CD8-positive, alpha-beta memory T cell (primary cell): ENCODE measurements around the gene SIX6. TPM values are rescaled to one million over a fixed set of nuclear protein-coding genes. Genes with fewer than 3 reads are reported as not detected.

Experiments
- CTCF ChIA-PET: fragments of 350-600 bp; sonication (Branson Sonifier 250); formaldehyde crosslinking; loops from one replicate; lab custom pipeline; 2021; ENCODE audit warnings: antibody characterized with exemption; lab: Charles Lee
- POLR2A ChIA-PET: fragments of 350-600 bp; sonication (Branson Sonifier 250); formaldehyde crosslinking; loops from one replicate; lab custom pipeline; 2021; ENCODE audit warnings: antibody characterized with exemption; lab: Charles Lee
- DNase-seq, 5 donors: peaks; one replicate each; pipeline versions ENCODE4 v3.0.0 to v3.0.0-alpha.2; 2020 to 2022; ENCODE audit warnings: mixed read lengths in 1 of 5
- H3K27ac ChIP-seq: one replicate; pipeline ENCODE4 v1.7.0; 2013; ENCODE audit warnings: low read depth, mild to moderate bottlenecking, low read length, moderate library complexity
- H3K27me3 ChIP-seq: 2 replicates; pipeline ENCODE4 v1.7.0; 2013; ENCODE audit warnings: low read length, mild to moderate bottlenecking; ENCODE audit not compliant: insufficient read depth, poor library complexity, severe bottlenecking
- H3K36me3 ChIP-seq: 2 replicates; pipeline ENCODE4 v1.7.0; 2013; ENCODE audit warnings: mild to moderate bottlenecking, low read length, moderate library complexity; ENCODE audit not compliant: insufficient read depth
- H3K4me1 ChIP-seq: 2 replicates; pipeline ENCODE4 v1.7.0; 2013; ENCODE audit warnings: mild to moderate bottlenecking, low read length, moderate library complexity; ENCODE audit not compliant: insufficient read depth
- H3K4me3 ChIP-seq: 2 replicates; pipeline ENCODE4 v1.7.0; 2013; ENCODE audit warnings: mild to moderate bottlenecking, low read length
- H3K9me3 ChIP-seq: 2 replicates; pipeline ENCODE4 v1.7.0; 2013; ENCODE audit warnings: mild to moderate bottlenecking, low read length
- H3K27ac Mint-ChIP-seq, 8 donors: one replicate each; pipeline ENCODE4 v1.8.0; 2020 to 2021; ENCODE audit warnings: mixed read lengths in 8 of 8, mild to moderate bottlenecking in 6 of 8, inconsistent platforms in 3 of 8, moderate library complexity in 3 of 8
- H3K27me3 Mint-ChIP-seq, 2 donors: one replicate each; pipeline ENCODE4 v1.8.0; 2020 to 2021; ENCODE audit warnings: mixed read lengths in 2 of 2, mild to moderate bottlenecking in 1 of 2, moderate library complexity in 1 of 2
- H3K36me3 Mint-ChIP-seq, 3 donors: one replicate each; pipeline ENCODE4 v1.8.0; 2020 to 2021; ENCODE audit warnings: mixed read lengths in 3 of 3, inconsistent platforms in 1 of 3, mild to moderate bottlenecking in 1 of 3
- H3K4me1 Mint-ChIP-seq, 3 donors: one replicate each; pipeline ENCODE4 v1.8.0; 2020 to 2021; ENCODE audit warnings: mixed read lengths in 3 of 3, inconsistent platforms in 1 of 3, mild to moderate bottlenecking in 1 of 3
- H3K4me3 Mint-ChIP-seq, 7 donors: one replicate each; pipeline ENCODE4 v1.8.0; 2020 to 2021; ENCODE audit warnings: mixed read lengths in 7 of 7, mild to moderate bottlenecking in 6 of 7, moderate library complexity in 4 of 7, inconsistent platforms in 2 of 7
- H3K9me3 Mint-ChIP-seq, 5 donors: one replicate each; pipeline ENCODE4 v1.8.0; 2020 to 2022; ENCODE audit warnings: mixed read lengths in 5 of 5, mild to moderate bottlenecking in 3 of 5, moderate library complexity in 2 of 5, inconsistent platforms in 1 of 5
- polyA plus RNA-seq: library from polyadenylated mRNA; unstranded; fragments of 300-500 nt; fragmentation: Illumina TruSeq; gene quantifications from one replicate; pipeline ENCODE4 v1.2.3, GENCODE V29; 2021
- total RNA-seq, 2 experiments: library from RNA; stranded (reverse); gene quantifications; one replicate each; pipeline ENCODE4 v1.2.3, GENCODE V29; 2021

SIX6 gene
- total and polyA plus RNA-seq, 3 experiments from 2014 or later, result not detected

GRCh38 chr14:60495946-60496345 is 13.0 kb upstream of the SIX6 start:
- Mint-ChIP-seq H3K36me3 (no peaks in the 10 kb centered on the region), H3K4me1 (no peaks in the 10 kb centered on the region), H3K9me3 (peaks cover 0 to 4% (median under 1%) of the 10 kb centered on the region in 5 donors), H3K4me3 (no peak overlapping the region), H3K27ac (no peak overlapping the region), H3K27me3 (peaks cover 14 to 45% of the 10 kb centered on the region in 2 donors)
- Histone ChIP-seq H3K4me1 (no peaks in the 10 kb centered on the region), H3K36me3 (no peaks in the 10 kb centered on the region), H3K4me3 (no peak overlapping the region), H3K27ac (no peak overlapping the region), H3K27me3 (no peaks in the 10 kb centered on the region), H3K9me3 (no peaks in the 10 kb centered on the region)
- POLR2A ChIA-PET, result no interaction called here
- no peak for DNase-seq
- CTCF ChIA-PET, result no interaction called here

- Mint-ChIP-seq H3K27ac (no peak overlapping the region), H3K27me3 (peaks cover 37 to 76% of the 10 kb centered on the region in 2 donors), H3K36me3 (peaks cover 0 to 2% (median 0%) of the 10 kb centered on the region in 3 donors), H3K4me1 (peaks cover 2 to 5% (median 4%) of the 10 kb centered on the region in 3 donors), H3K9me3 (peaks cover 0 to 3% (median 2%) of the 10 kb centered on the region in 5 donors), H3K4me3 (no peak overlapping the region)
- Histone ChIP-seq H3K36me3 (no peaks in the 10 kb centered on the region), H3K4me3 (no peak overlapping the region), H3K27ac (no peak overlapping the region), H3K27me3 (peaks cover 19% of the 10 kb centered on the region), H3K9me3 (no peaks in the 10 kb centered on the region), H3K4me1 (no peaks in the 10 kb centered on the region)
- no peak for DNase-seq
- ChIA-PET POLR2A (no interaction called here), CTCF (no interaction called here)
These were observed 6.4 kb upstream of the SIX6 start for GRCh38 chr14:60502541-60502940.

- Mint-ChIP-seq H3K27ac (no peak overlapping the region), H3K4me3 (no peak overlapping the region), H3K9me3 (peaks cover 0 to 4% (median 2%) of the 10 kb centered on the region in 5 donors), H3K27me3 (peaks cover 60 to 89% of the 10 kb centered on the region in 2 donors), H3K4me1 (peaks cover 8 to 25% (median 19%) of the 10 kb centered on the region in 3 donors), H3K36me3 (peaks cover 0 to 2% (median 0%) of the 10 kb centered on the region in 3 donors)
- CTCF ChIA-PET, result no interaction called here
- POLR2A ChIA-PET, result no interaction called here
- Histone ChIP-seq H3K4me1 (no peaks in the 10 kb centered on the region), H3K4me3 (no peak overlapping the region), H3K27me3 (peaks cover 33% of the 10 kb centered on the region), H3K36me3 (no peaks in the 10 kb centered on the region), H3K27ac (no peak overlapping the region), H3K9me3 (no peaks in the 10 kb centered on the region)
- DNase-seq, result no peak
These were observed 3.5 kb upstream of the SIX6 start for GRCh38 chr14:60505448-60505847.

GRCh38 chr14:60506010-60506409 is 2.9 kb upstream of the SIX6 start:
- no peak overlapping the region for H3K4me3 Mint-ChIP-seq
- H3K9me3 ChIP-seq, result no peaks in the 10 kb centered on the region
- H3K36me3 Mint-ChIP-seq, result peaks cover 0 to 2% (median 0%) of the 10 kb centered on the region in 3 donors
- H3K9me3 Mint-ChIP-seq, result peaks cover 0 to 4% (median 2%) of the 10 kb centered on the region in 5 donors
- H3K36me3 ChIP-seq, result no peaks in the 10 kb centered on the region
- peaks cover 58 to 89% of the 10 kb centered on the region in 2 donors for H3K27me3 Mint-ChIP-seq
- DNase-seq, result no peak
- ChIA-PET POLR2A (no interaction called here), CTCF (no interaction called here)
- H3K4me1 ChIP-seq, result no peaks in the 10 kb centered on the region
- no peak overlapping the region for H3K4me3 ChIP-seq
- H3K27ac ChIP-seq, result no peak overlapping the region
- peaks cover 10 to 29% (median 22%) of the 10 kb centered on the region in 3 donors for H3K4me1 Mint-ChIP-seq
- peak overlapping the region in 1 of 8 donors; percentile 9 for H3K27ac Mint-ChIP-seq
- peaks cover 36% of the 10 kb centered on the region for H3K27me3 ChIP-seq

- Mint-ChIP-seq H3K36me3 (peaks cover 0 to under 1% (median 0%) of the 10 kb centered on the region in 3 donors), H3K9me3 (peaks cover 0 to 4% (median 0%) of the 10 kb centered on the region in 5 donors), H3K4me1 (peaks cover 12 to 35% (median 22%) of the 10 kb centered on the region in 3 donors), H3K27ac (peak overlapping the region in 1 of 8 donors; percentile 5), H3K27me3 (peaks cover 56 to 89% of the 10 kb centered on the region in 2 donors), H3K4me3 (peak overlapping the region in 1 of 7 donors; percentile 13)
- Histone ChIP-seq H3K36me3 (no peaks in the 10 kb centered on the region), H3K27ac (no peak overlapping the region), H3K9me3 (no peaks in the 10 kb centered on the region), H3K4me1 (no peaks in the 10 kb centered on the region), H3K4me3 (no peak overlapping the region), H3K27me3 (peaks cover 42% of the 10 kb centered on the region)
- POLR2A ChIA-PET, result no interaction called here
- no peak for DNase-seq
- CTCF ChIA-PET, result no interaction called here
These were observed 2.4 kb upstream of the SIX6 start for GRCh38 chr14:60506462-60506984.

GRCh38 chr14:60506985-60507829 is 1.7 kb upstream of the SIX6 start:
- Mint-ChIP-seq H3K4me1 (peaks cover 12 to 40% (median 22%) of the 10 kb centered on the region in 3 donors), H3K27ac (peak overlapping the region in 1 of 8 donors; percentile 5), H3K27me3 (peaks cover 60 to 89% of the 10 kb centered on the region in 2 donors), H3K4me3 (peak overlapping the region in 2 of 7 donors; percentile 10 to 30), H3K36me3 (no peaks in the 10 kb centered on the region), H3K9me3 (peaks cover 0 to 4% (median 0%) of the 10 kb centered on the region in 5 donors)
- H3K27me3 ChIP-seq, result peaks cover 48% of the 10 kb centered on the region
- DNase-seq, result no peak
- no peaks in the 10 kb centered on the region for H3K4me1 ChIP-seq
- H3K27ac ChIP-seq, result no peak overlapping the region
- CTCF ChIA-PET, result no interaction called here
- H3K9me3 ChIP-seq, result no peaks in the 10 kb centered on the region
- no peak overlapping the region for H3K4me3 ChIP-seq
- POLR2A ChIA-PET, result no interaction called here
- H3K36me3 ChIP-seq, result no peaks in the 10 kb centered on the region

GRCh38 chr14:60508363-60508706 is 611 bp upstream of the SIX6 start:
- H3K4me1 ChIP-seq, result no peaks in the 10 kb centered on the region
- no peaks in the 10 kb centered on the region for H3K36me3 ChIP-seq
- H3K4me3 ChIP-seq, result no peak overlapping the region
- no peak for DNase-seq
- no peaks in the 10 kb centered on the region for H3K9me3 ChIP-seq
- peaks cover 65 to 91% of the 10 kb centered on the region in 2 donors for H3K27me3 Mint-ChIP-seq
- H3K36me3 Mint-ChIP-seq, result no peaks in the 10 kb centered on the region
- H3K27ac ChIP-seq, result no peak overlapping the region
- POLR2A ChIA-PET, result no interaction called here
- peaks cover 12 to 40% (median 22%) of the 10 kb centered on the region in 3 donors for H3K4me1 Mint-ChIP-seq
- CTCF ChIA-PET, result no interaction called here
- peak overlapping the region in 2 of 7 donors; percentile 12 to 49 for H3K4me3 Mint-ChIP-seq
- no peak overlapping the region for H3K27ac Mint-ChIP-seq
- peaks cover 0 to 4% (median 0%) of the 10 kb centered on the region in 5 donors for H3K9me3 Mint-ChIP-seq
- peaks cover 59% of the 10 kb centered on the region for H3K27me3 ChIP-seq
